Measurements from ENCODE around the gene BARX1. TPM values are rescaled to one million over a fixed set of nuclear protein-coding genes. Genes with fewer than 3 reads are reported as not detected.

The BARX1 gene
- total RNA-seq, 1 donor from 2014 or later = not detected

- Histone ChIP-seq H3K9me3 (no peaks in the 10 kb centered on the region), H3K27ac (no peak overlapping the region), H3K4me3 (no peak overlapping the region), H3K36me3 (no peaks in the 10 kb centered on the region), H3K27me3 (peaks cover 65% of the 10 kb centered on the region), H3K4me1 (peaks cover 26% of the 10 kb centered on the region)
- ATAC-seq = peak; percentile 33
- peak; percentile 67 for DNase-seq
- no peak for TF ChIP-seq CTCF (IDR thresholded peaks at IDR 0.05)
- intact Hi-C loops (cut with DNase I) = loop anchor here (10.0 kb wide), 1 partner anchor 276 kb away; no protein-coding TSS in a partner anchor
Observed at GRCh38 chr9:93960221-93960970, 5.2 kb upstream of the BARX1 start.

- ATAC-seq = no peak
- Histone ChIP-seq H3K27me3 (peaks cover 67% of the 10 kb centered on the region), H3K36me3 (no peaks in the 10 kb centered on the region), H3K9me3 (no peaks in the 10 kb centered on the region), H3K4me1 (peaks cover 26% of the 10 kb centered on the region), H3K27ac (no peak overlapping the region), H3K4me3 (no peak overlapping the region)
- no peak for DNase-seq
- intact Hi-C loops (cut with DNase I) = loop anchor here (10.0 kb wide), 2 partner anchors 135 to 275 kb away; no protein-coding TSS in a partner anchor
- no peak for TF ChIP-seq CTCF (IDR thresholded peaks at IDR 0.05)
Observed at GRCh38 chr9:93959739-93960154, 4.6 kb upstream of the BARX1 start.

- peaks cover 31% of the 10 kb centered on the region for H3K4me1 ChIP-seq
- intact Hi-C loops (cut with DNase I) = loop anchor here (10.0 kb wide), 1 partner anchor 134 kb away; no protein-coding TSS in a partner anchor
- no peak overlapping the region for H3K27ac ChIP-seq
- no peak for TF ChIP-seq CTCF (IDR thresholded peaks at IDR 0.05)
- H3K36me3 ChIP-seq = no peaks in the 10 kb centered on the region
- peak; percentile 57 for ATAC-seq
- peak overlapping the region; percentile 19 for H3K4me3 ChIP-seq
- peaks cover 74% of the 10 kb centered on the region for H3K27me3 ChIP-seq
- peak; percentile 79 for DNase-seq
- H3K9me3 ChIP-seq = no peaks in the 10 kb centered on the region
Observed at GRCh38 chr9:93958819-93959682, 3.9 kb upstream of the BARX1 start.

GRCh38 chr9:93958121-93958818, 3.1 kb upstream of the BARX1 start:
- H3K27me3 ChIP-seq = peaks cover 82% of the 10 kb centered on the region
- peaks cover 32% of the 10 kb centered on the region for H3K4me1 ChIP-seq

More at GRCh38 chr9:93958121-93958818, 3.1 kb upstream of the BARX1 start:
- no peak overlapping the region for H3K4me3 ChIP-seq
- no peaks in the 10 kb centered on the region for H3K36me3 ChIP-seq
- ATAC-seq (no peak), DNase-seq (peak; percentile 64)
- intact Hi-C loops (cut with DNase I) = loop anchor here (10.0 kb wide), 1 partner anchor 133 kb away; no protein-coding TSS in a partner anchor
- H3K27ac ChIP-seq = no peak overlapping the region
- H3K9me3 ChIP-seq = no peaks in the 10 kb centered on the region
- no peak for TF ChIP-seq CTCF (IDR thresholded peaks at IDR 0.05)

All from upper lobe of right lung (tissue), 1 donor.